H1 (cell line): ENCODE data around the gene ITPKB. TPM values are rescaled to one million over a fixed set of nuclear protein-coding genes. Genes with fewer than 3 reads are reported as not detected.
A peak's percentile ranks its signal among the peaks of the same experiment; 100 is the strongest.

Experiments
- CTCF ChIA-PET: fragments of 300-600 bp; sonication (Branson Sonifier 250); formaldehyde crosslinking; loops from one replicate; lab custom pipeline; 2021; ENCODE audit not compliant: partially characterized antibody; lab: Charles Lee
- POLR2A ChIA-PET: fragments of 300-600 bp; sonication (Branson Sonifier 250); formaldehyde crosslinking; loops from one replicate; lab custom pipeline; 2021; ENCODE audit warnings: inconsistent platforms; ENCODE audit not compliant: partially characterized antibody; lab: Charles Lee
- DNase-seq, 2 experiments: peaks; one replicate each; pipeline versions ENCODE4 v3.0.0 to v3.0.0-alpha.2; 2010 to 2022; ENCODE audit warnings: low spot score in 2 of 2, low read depth in 1 of 2, mixed read lengths in 1 of 2
- FAIRE-seq: peaks from 2 replicates; lab custom pipeline; 2011; peaks lifted over from hg19 to GRCh38; lab: Jason Lieb, UNC
- H2AFZ ChIP-seq: 2 replicates; pipeline ENCODE4 v1.8.1; 2012; ENCODE audit warnings: low read length, inconsistent platforms
- H2AK5ac ChIP-seq: 2 replicates; pipeline ENCODE4 v1.6.1; 2013; ENCODE audit warnings: low read depth, low read length
- H2BK120ac ChIP-seq: replicated peaks from 2 replicates; pipeline ENCODE3; 2013; ENCODE audit warnings: low read depth, low read length, inconsistent platforms
- H2BK12ac ChIP-seq: 2 replicates; pipeline ENCODE4 v1.6.1; 2013; ENCODE audit warnings: low read depth, low read length
- H2BK15ac ChIP-seq: 2 replicates; pipeline ENCODE4 v1.6.1; 2013; ENCODE audit warnings: low read length
- H2BK20ac ChIP-seq: 2 replicates; pipeline ENCODE4 v1.6.1; 2013; ENCODE audit warnings: low read length
- H2BK5ac ChIP-seq: 2 replicates; pipeline ENCODE4 v1.6.1; 2013; ENCODE audit warnings: low read depth, low read length
- H3K14ac ChIP-seq: 2 replicates; pipeline ENCODE4 v1.6.1; 2013; ENCODE audit warnings: inconsistent platforms; ENCODE audit not compliant: insufficient read length
- H3K18ac ChIP-seq: 2 replicates; pipeline ENCODE4 v1.6.1; 2013; ENCODE audit warnings: low read length; ENCODE audit errors: extremely low read depth
- H3K23ac ChIP-seq: 2 replicates; pipeline ENCODE4 v1.6.1; 2013; ENCODE audit warnings: inconsistent platforms; ENCODE audit not compliant: insufficient read length
- H3K23me2 ChIP-seq: 2 replicates; pipeline ENCODE4 v1.6.1; 2013; ENCODE audit warnings: low read depth, low read length
- H3K27ac ChIP-seq: 2 replicates; pipeline ENCODE4 v1.6.1; 2011; ENCODE audit warnings: low read depth, low read length, inconsistent platforms
- H3K27me3 ChIP-seq, 4 experiments: replicated peaks in 1 of 4; 1 replicate in 1 of 4; 2 replicates in 3 of 4; pipeline versions ENCODE4 v1.6.1 to v1.8.1; 2011 to 2013; ENCODE audit warnings: low read length in 3 of 4, mild to moderate bottlenecking in 3 of 4, inconsistent platforms in 2 of 4, mixed read lengths in 2 of 4, moderate library complexity in 1 of 4; ENCODE audit not compliant: control insufficient read depth in 3 of 4, insufficient read depth in 3 of 4; ENCODE audit errors: extremely low read depth in 1 of 4
- H3K36me3 ChIP-seq, 4 experiments: 2 replicates each; pipeline versions ENCODE4 v1.6.1 to v1.8.1; 2011 to 2013; ENCODE audit warnings: mild to moderate bottlenecking in 4 of 4, low read length in 3 of 4, moderate library complexity in 2 of 4, control low read depth in 1 of 4, inconsistent platforms in 1 of 4; ENCODE audit not compliant: insufficient read depth in 4 of 4, control insufficient read depth in 2 of 4
- H3K4ac ChIP-seq: replicated peaks from 2 replicates; pipeline ENCODE3; 2013; ENCODE audit warnings: low read length, low read depth, mixed read lengths, inconsistent platforms; ENCODE audit not compliant: insufficient read length
- H3K4me1 ChIP-seq, 4 experiments: replicated peaks in 1 of 4; 1 replicate in 1 of 4; 2 replicates in 3 of 4; pipeline versions ENCODE4 v1.6.1 to v1.8.1; 2011 to 2013; ENCODE audit warnings: low read length in 3 of 4, inconsistent platforms in 2 of 4, mixed read lengths in 1 of 4; ENCODE audit not compliant: insufficient read depth in 4 of 4, control insufficient read depth in 3 of 4
- H3K4me2 ChIP-seq, 2 experiments: 2 replicates each; pipeline versions ENCODE4 v1.6.1 to v1.8.1; 2011 to 2013; ENCODE audit warnings: low read depth in 2 of 2, low read length in 2 of 2, control low read depth in 1 of 2, inconsistent platforms in 1 of 2, mild to moderate bottlenecking in 1 of 2; ENCODE audit not compliant: insufficient read depth in 1 of 2
- H3K4me3 ChIP-seq, 4 experiments: fragments of 200-600, 300-600 bp in 1 of 4; sonication (generic), shearing (Covaris generic), sonication (Bioruptor Twin) in 1 of 4; 2 replicates each; pipeline versions ENCODE4 v1.5.1 to v1.8.1; 2011 to 2016; ENCODE audit warnings: low read length in 4 of 4, low read depth in 3 of 4, control low read depth in 2 of 4, inconsistent platforms in 2 of 4, mild to moderate bottlenecking in 2 of 4, mixed read lengths in 1 of 4, moderate library complexity in 1 of 4; ENCODE audit not compliant: insufficient read depth in 2 of 4; ENCODE audit errors: extremely low read depth in 1 of 4
- H3K56ac ChIP-seq: replicated peaks from 2 replicates; pipeline ENCODE3; 2013; ENCODE audit warnings: low read depth, mild to moderate bottlenecking, mixed read lengths, low read length, inconsistent platforms; ENCODE audit not compliant: insufficient read length
- H3K79me1 ChIP-seq: 2 replicates; pipeline ENCODE4 v1.6.1; 2013; ENCODE audit warnings: low read depth, low read length, control low read depth
- H3K79me2 ChIP-seq, 2 experiments: 2 replicates each; pipeline versions ENCODE4 v1.6.1 to v1.8.1; 2012 to 2013; ENCODE audit warnings: low read length in 2 of 2, mild to moderate bottlenecking in 2 of 2, inconsistent platforms in 1 of 2; ENCODE audit not compliant: insufficient read depth in 2 of 2, control insufficient read depth in 1 of 2
- H3K9ac ChIP-seq, 4 experiments: replicated peaks in 1 of 4; 1 replicate in 1 of 4; 2 replicates in 3 of 4; pipeline versions ENCODE4 v1.6.1 to v1.8.1; 2011 to 2013; ENCODE audit warnings: low read depth in 3 of 4, low read length in 3 of 4, control low read depth in 2 of 4, mild to moderate bottlenecking in 2 of 4, moderate library complexity in 2 of 4, inconsistent platforms in 1 of 4; ENCODE audit errors: extremely low read depth in 1 of 4
- H3K9me3 ChIP-seq, 2 experiments: 2 replicates each; pipeline versions ENCODE4 v1.6.1 to v1.8.1; 2012 to 2013; ENCODE audit warnings: mild to moderate bottlenecking in 2 of 2, moderate library complexity in 2 of 2, control low read depth in 1 of 2, inconsistent platforms in 1 of 2, low read depth in 1 of 2, low read length in 1 of 2, mixed read lengths in 1 of 2; ENCODE audit not compliant: insufficient read depth in 2 of 2
- H4K20me1 ChIP-seq, 2 experiments: replicated peaks in 1 of 2; 2 replicates each; pipeline versions ENCODE3 to v1.8.1; 2011 to 2013; ENCODE audit warnings: inconsistent platforms in 2 of 2, low read length in 2 of 2, mild to moderate bottlenecking in 1 of 2; ENCODE audit not compliant: insufficient read depth in 2 of 2, control insufficient read depth in 1 of 2
- H4K5ac ChIP-seq: 2 replicates; pipeline ENCODE4 v1.6.1; 2013; ENCODE audit warnings: low read length, low read depth, mixed read lengths, inconsistent platforms; ENCODE audit not compliant: insufficient read length
- H4K8ac ChIP-seq: 2 replicates; pipeline ENCODE4 v1.8.0; 2013; ENCODE audit warnings: mild to moderate bottlenecking, moderate library complexity, low read length, inconsistent platforms; ENCODE audit not compliant: insufficient read depth; ENCODE audit errors: extremely low read depth
- H4K91ac ChIP-seq: replicated peaks from 2 replicates; pipeline ENCODE3; 2013; ENCODE audit warnings: low read length, mixed read lengths, inconsistent platforms; ENCODE audit not compliant: insufficient read length
- WGBS, 2 experiments: shearing (Covaris generic) in 1 of 2; methylation state at CpG; one replicate each; pipeline versions ENCODE4 v1.1.6 to v1.1.7; 2013 to 2015; ENCODE audit warnings: low lambda C conversion rate in 2 of 2, mixed read lengths in 2 of 2, inconsistent platforms in 1 of 2, low coverage in 1 of 2, missing lambda C conversion rate in 1 of 2; ENCODE audit not compliant: insufficient replicate concordance in 2 of 2, insufficient coverage in 1 of 2, insufficient read length in 1 of 2; ENCODE audit errors: extremely low coverage in 1 of 2, missing lambda C conversion rate in 1 of 2; 5-methylcytosine and 5-hydroxymethylcytosine counted together
- polyA plus RNA-seq, 7 experiments: library from polyadenylated mRNA; depleted of rRNA in 3 of 7; stranded (reverse) in 5 of 7; unstranded in 2 of 7; fragments of >200 nt in 5 of 7; fragments of 200-250 nt in 2 of 7; gene quantifications; 1 replicate in 5 of 7; 2 replicates in 1 of 7; 4 replicates in 1 of 7; pipeline versions ENCODE4 v1.2.1 to v1.2.3, GENCODE V29; 2011 to 2013; ENCODE audit warnings: missing spikeins in 2 of 7, mixed read lengths in 2 of 7
- total RNA-seq: library from RNA; stranded (reverse); fragmentation: NEBNext Ultra II Directional; extraction: Animal tissue kit (Norgen Biotek cat#: 25700); gene quantifications from 2 replicates; pipeline ENCODE4 v1.2.1, GENCODE V29; 2021
- TF ChIP-seq, protein P1 (sequence below), 3 experiments: IDR thresholded peaks; 1 replicate in 2 of 3; 2 replicates in 1 of 3; pipeline versions ENCODE4 v1.5.1 to v1.6.1; 2011; ENCODE audit warnings: low read length in 3 of 3, mild to moderate bottlenecking in 3 of 3, inconsistent platforms in 2 of 3, low read depth in 1 of 3, moderate library complexity in 1 of 3; ENCODE audit not compliant: insufficient read depth in 1 of 3; ENCODE audit errors: control extremely low read depth in 1 of 3

Gene ITPKB
- total and polyA plus RNA-seq, 2 of the 8 experiments (the other 6 are each of a cell fraction or from before 2014, with no cell fraction given): 1.7 to 4.8 TPM

DNA sequence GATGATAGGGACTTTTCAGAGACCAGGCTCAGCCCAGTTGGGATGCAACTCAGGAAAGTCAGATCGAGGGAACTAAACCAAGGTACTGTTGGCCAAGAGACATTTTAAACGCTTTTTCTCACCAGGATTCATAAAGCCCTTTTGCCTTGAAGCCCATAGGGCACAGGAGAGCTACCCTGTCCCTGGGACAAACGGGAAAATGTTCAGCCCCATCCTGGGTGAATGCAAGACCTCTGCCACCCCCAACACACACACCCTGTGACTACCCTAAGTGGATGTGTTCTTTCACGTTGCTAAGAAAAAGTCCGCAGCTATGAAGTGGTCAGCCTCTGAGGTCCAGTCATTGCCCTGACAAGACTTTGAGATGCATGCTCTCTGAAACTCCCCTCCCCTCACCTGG, 58.4 kb downstream of the ITPKB start:
- H2BK120ac ChIP-seq: no peak overlapping the region
- H3K4ac ChIP-seq: no peak overlapping the region
- H4K20me1 ChIP-seq: no peaks in the 10 kb centered on the region
- H3K79me1 ChIP-seq: no peaks in the 10 kb centered on the region
- H3K14ac ChIP-seq: no peak overlapping the region
- WGBS, 2 experiments: 45% methylated on average over 5 of the region's 5 CpGs; no CpG with 5 or more reads in 1 of the 2 experiments
- H3K9me3 ChIP-seq: no peaks in the 10 kb centered on the region
- H2AFZ ChIP-seq: no peak overlapping the region
- FAIRE-seq (no peak), DNase-seq (no peak)
- H3K79me2 ChIP-seq: no peaks in the 10 kb centered on the region
- H3K4me1 ChIP-seq: peaks cover 6 to 19% (median 12%) of the 10 kb centered on the region in 4 experiments; a peak in 6 of 7 replicates
- H3K36me3 ChIP-seq: no peaks in the 10 kb centered on the region
- H3K4me2 ChIP-seq: peak overlapping the region; percentile 56 to 72
- no peak overlapping the region for H2BK15ac ChIP-seq
- H3K27ac ChIP-seq: no peak overlapping the region
- no peak overlapping the region; the same call in 1 of the 2 replicates for H3K18ac ChIP-seq
- no peak overlapping the region for H3K23ac ChIP-seq
- no peak overlapping the region for H2AK5ac ChIP-seq
- peak overlapping the region; percentile 11; the same call in 1 of the 2 replicates for H2BK12ac ChIP-seq
- TF ChIP-seq, protein P1, sequence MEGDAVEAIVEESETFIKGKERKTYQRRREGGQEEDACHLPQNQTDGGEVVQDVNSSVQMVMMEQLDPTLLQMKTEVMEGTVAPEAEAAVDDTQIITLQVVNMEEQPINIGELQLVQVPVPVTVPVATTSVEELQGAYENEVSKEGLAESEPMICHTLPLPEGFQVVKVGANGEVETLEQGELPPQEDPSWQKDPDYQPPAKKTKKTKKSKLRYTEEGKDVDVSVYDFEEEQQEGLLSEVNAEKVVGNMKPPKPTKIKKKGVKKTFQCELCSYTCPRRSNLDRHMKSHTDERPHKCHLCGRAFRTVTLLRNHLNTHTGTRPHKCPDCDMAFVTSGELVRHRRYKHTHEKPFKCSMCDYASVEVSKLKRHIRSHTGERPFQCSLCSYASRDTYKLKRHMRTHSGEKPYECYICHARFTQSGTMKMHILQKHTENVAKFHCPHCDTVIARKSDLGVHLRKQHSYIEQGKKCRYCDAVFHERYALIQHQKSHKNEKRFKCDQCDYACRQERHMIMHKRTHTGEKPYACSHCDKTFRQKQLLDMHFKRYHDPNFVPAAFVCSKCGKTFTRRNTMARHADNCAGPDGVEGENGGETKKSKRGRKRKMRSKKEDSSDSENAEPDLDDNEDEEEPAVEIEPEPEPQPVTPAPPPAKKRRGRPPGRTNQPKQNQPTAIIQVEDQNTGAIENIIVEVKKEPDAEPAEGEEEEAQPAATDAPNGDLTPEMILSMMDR (IDR thresholded peaks at IDR 0.05; ENCODE audit: control extremely low read depth in 1 of 3, insufficient read depth in 1 of 3, low read depth in 1 of 3, low read length in 3 of 3): no peak
- no peak overlapping the region for H3K56ac ChIP-seq
- H3K9ac ChIP-seq: no peak overlapping the region; a peak in 1 of 7 replicates
- no peak overlapping the region for H4K91ac ChIP-seq
- no peak overlapping the region for H4K8ac ChIP-seq
- no peak overlapping the region for H2BK5ac ChIP-seq
- H2BK20ac ChIP-seq: no peak overlapping the region
- H3K27me3 ChIP-seq: peaks cover 0 to 32% (median 7%) of the 10 kb centered on the region in 4 experiments; a peak in 4 of 7 replicates
- H3K23me2 ChIP-seq: peaks cover 2% of the 10 kb centered on the region; the same call in 1 of the 2 replicates
- CTCF ChIA-PET: interaction anchor here (0.7 to 4.9 kb wide), 13 partner anchors 13 to 131 kb away, joined by 3 to 27 read pairs (median 5); no protein-coding TSS in a partner anchor
- POLR2A ChIA-PET: interaction anchor here (0.9 to 1.3 kb wide), 4 partner anchors 12 to 29 kb away, joined by 3 read pairs; no protein-coding TSS in a partner anchor
- peak overlapping the region in 3 of 4 experiments; percentile 6 to 51 (median 27); a peak in 4 of 8 replicates for H3K4me3 ChIP-seq
- H4K5ac ChIP-seq: no peak overlapping the region
